Breast epithelium (tissue), 4 donors: ENCODE data around the gene OSBPL3. TPM values are rescaled to one million over a fixed set of nuclear protein-coding genes. Genes with fewer than 3 reads are reported as not detected.

Source experiments
- DNase-seq, 2 donors: peaks; one replicate each; pipeline ENCODE4 v3.0.0-alpha.2; 2019; ENCODE audit warnings: low spot score in 2 of 2
- H3K27ac ChIP-seq, 2 donors: fragments of 200-600 bp; sonication (generic) in 1 of 2; one replicate each; pipeline ENCODE4 v1.5.1; 2016 to 2019; ENCODE audit warnings: mild to moderate bottlenecking in 1 of 2
- H3K27me3 ChIP-seq, 2 donors: fragments of 200-600 bp; sonication (generic) in 1 of 2; one replicate each; pipeline versions ENCODE4 v1.5.1 to v1.6.0; 2017 to 2019; ENCODE audit warnings: control low read depth in 1 of 2, mild to moderate bottlenecking in 1 of 2
- H3K36me3 ChIP-seq: fragments of 200-600 bp; one replicate; pipeline ENCODE4 v1.5.1; 2019
- H3K4me1 ChIP-seq, 2 donors: fragments of 200-600 bp; sonication (generic); one replicate each; pipeline ENCODE4 v1.5.1; 2016 to 2019; ENCODE audit warnings: control low read depth in 1 of 2
- H3K4me3 ChIP-seq, 3 donors: fragments of 200-600 bp; sonication (generic); 1 replicate in 2 of 3; 2 replicates in 1 of 3; pipeline ENCODE4 v1.5.1; 2016 to 2019; ENCODE audit warnings: mild to moderate bottlenecking in 3 of 3, moderate library complexity in 2 of 3
- H3K9me3 ChIP-seq, 2 donors: fragments of 200-600 bp; sonication (generic) in 1 of 2; one replicate each; pipeline ENCODE4 v1.5.1; 2016 to 2019; ENCODE audit warnings: control low read depth in 1 of 2
- POLR2A ChIP-seq: fragments of 450-650 bp; IDR thresholded peaks from one replicate; pipeline ENCODE4 v1.6.1; 2016; ENCODE audit warnings: antibody characterized with exemption, mild to moderate bottlenecking, moderate library complexity
- POLR2AphosphoS5 ChIP-seq, 3 donors: sonication (generic); formaldehyde crosslinking; IDR thresholded peaks; one replicate each; pipeline ENCODE4 v1.6.1; 2017; ENCODE audit warnings: antibody characterized with exemption in 3 of 3
- intact Hi-C: fragments of 100-400 bp; cut with DNase I; formaldehyde crosslinking; loops from one replicate; pipeline ENCODE4 v1.15.1; 2023; ENCODE audit warnings: low total_unique reads
- total RNA-seq, 3 donors: library from RNA; depleted of rRNA; stranded (reverse); fragments of >200 nt; gene quantifications; one replicate each; pipeline ENCODE4 v1.1.0, GENCODE V29; 2016
- TF ChIP-seq, protein P1 (sequence below), 3 donors: fragments of 450-650 bp; IDR thresholded peaks; one replicate each; pipeline ENCODE4 v1.5.1; 2016 to 2017; ENCODE audit warnings: antibody characterized with exemption in 3 of 3, mild to moderate bottlenecking in 3 of 3, moderate library complexity in 3 of 3

OSBPL3 gene
- total RNA-seq, 3 donors from 2014 or later, result 6.4 to 20.5 (median 8.5) TPM

GRCh38 chr7:24911213-24911603, 68.8 kb downstream of the OSBPL3 start:
- H3K4me3 ChIP-seq, result no peak overlapping the region
- no peak for DNase-seq
- H3K27ac ChIP-seq, result no peak overlapping the region
- no peaks in the 10 kb centered on the region for H3K9me3 ChIP-seq
- no peak for TF ChIP-seq POLR2A
- TF ChIP-seq POLR2AphosphoS5 (IDR thresholded peaks at IDR 0.05), result no peak
- TF ChIP-seq, protein P1, sequence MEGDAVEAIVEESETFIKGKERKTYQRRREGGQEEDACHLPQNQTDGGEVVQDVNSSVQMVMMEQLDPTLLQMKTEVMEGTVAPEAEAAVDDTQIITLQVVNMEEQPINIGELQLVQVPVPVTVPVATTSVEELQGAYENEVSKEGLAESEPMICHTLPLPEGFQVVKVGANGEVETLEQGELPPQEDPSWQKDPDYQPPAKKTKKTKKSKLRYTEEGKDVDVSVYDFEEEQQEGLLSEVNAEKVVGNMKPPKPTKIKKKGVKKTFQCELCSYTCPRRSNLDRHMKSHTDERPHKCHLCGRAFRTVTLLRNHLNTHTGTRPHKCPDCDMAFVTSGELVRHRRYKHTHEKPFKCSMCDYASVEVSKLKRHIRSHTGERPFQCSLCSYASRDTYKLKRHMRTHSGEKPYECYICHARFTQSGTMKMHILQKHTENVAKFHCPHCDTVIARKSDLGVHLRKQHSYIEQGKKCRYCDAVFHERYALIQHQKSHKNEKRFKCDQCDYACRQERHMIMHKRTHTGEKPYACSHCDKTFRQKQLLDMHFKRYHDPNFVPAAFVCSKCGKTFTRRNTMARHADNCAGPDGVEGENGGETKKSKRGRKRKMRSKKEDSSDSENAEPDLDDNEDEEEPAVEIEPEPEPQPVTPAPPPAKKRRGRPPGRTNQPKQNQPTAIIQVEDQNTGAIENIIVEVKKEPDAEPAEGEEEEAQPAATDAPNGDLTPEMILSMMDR (IDR thresholded peaks at IDR 0.05), result no peak
- H3K4me1 ChIP-seq, result no peaks in the 10 kb centered on the region
- no peaks in the 10 kb centered on the region for H3K36me3 ChIP-seq
- no peaks in the 10 kb centered on the region for H3K27me3 ChIP-seq
- intact Hi-C loops, result no loop called here

DNA sequence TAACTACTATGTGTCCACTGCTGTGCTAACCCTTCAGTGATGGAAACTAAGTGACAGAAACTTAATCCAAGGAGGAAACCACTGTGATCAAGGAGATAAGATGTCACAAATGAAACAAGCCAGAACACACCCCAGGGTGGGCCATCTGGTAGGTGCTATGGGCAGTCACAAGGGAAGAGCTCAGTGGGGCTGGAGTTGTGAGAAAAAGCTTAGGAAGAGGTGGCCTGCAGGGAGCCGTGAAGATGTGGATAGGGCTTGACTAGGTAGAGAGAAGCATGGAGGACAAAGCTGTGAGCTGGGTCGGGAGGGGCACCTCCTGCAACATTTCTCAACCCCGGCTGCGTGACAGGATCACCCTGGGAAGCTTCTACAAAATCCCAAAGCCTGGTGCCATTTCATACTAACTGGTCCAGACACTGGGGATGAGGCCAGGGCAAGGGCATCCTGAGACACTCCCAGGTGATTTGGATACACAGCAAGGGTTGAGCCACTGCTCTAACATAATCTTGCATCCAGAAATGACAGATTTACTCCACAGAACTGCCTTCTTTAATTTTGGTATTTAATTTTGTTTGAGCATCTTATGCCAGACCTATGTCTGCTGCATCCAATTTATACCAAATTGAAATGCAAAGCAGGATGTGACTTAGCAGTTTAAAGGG, 69.3 kb downstream of the OSBPL3 start:
- Histone ChIP-seq H3K4me3 (no peak overlapping the region), H3K4me1 (no peaks in the 10 kb centered on the region), H3K9me3 (no peaks in the 10 kb centered on the region), H3K36me3 (no peaks in the 10 kb centered on the region), H3K27me3 (no peaks in the 10 kb centered on the region), H3K27ac (no peak overlapping the region)
- intact Hi-C loops, result no loop called here
- no peak for DNase-seq
- TF ChIP-seq POLR2A (no peak), POLR2AphosphoS5 (IDR thresholded peaks at IDR 0.05) (no peak)
- TF ChIP-seq, protein P1 (IDR thresholded peaks at IDR 0.05), result no peak

- Histone ChIP-seq H3K27ac (no peak overlapping the region), H3K4me3 (no peak overlapping the region), H3K36me3 (no peaks in the 10 kb centered on the region), H3K27me3 (no peaks in the 10 kb centered on the region), H3K9me3 (no peaks in the 10 kb centered on the region), H3K4me1 (no peaks in the 10 kb centered on the region)
- TF ChIP-seq, protein P1 (IDR thresholded peaks at IDR 0.05), result no peak
- no peak for TF ChIP-seq POLR2AphosphoS5 (IDR thresholded peaks at IDR 0.05)
- no peak for TF ChIP-seq POLR2A
- intact Hi-C loops, result no loop called here
- DNase-seq, result no peak
Measured at GRCh38 chr7:24908727-24909126, 71.3 kb downstream of the OSBPL3 start.

GRCh38 chr7:24908166-24908565, 71.8 kb downstream of the OSBPL3 start:
- no peak overlapping the region for H3K4me3 ChIP-seq
- no peak overlapping the region for H3K27ac ChIP-seq
- H3K36me3 ChIP-seq, result no peaks in the 10 kb centered on the region
- TF ChIP-seq POLR2AphosphoS5 (IDR thresholded peaks at IDR 0.05) (no peak), POLR2A (no peak)
- TF ChIP-seq, protein P1 (IDR thresholded peaks at IDR 0.05), result no peak
- no peak for DNase-seq
- H3K9me3 ChIP-seq, result no peaks in the 10 kb centered on the region
- intact Hi-C loops, result no loop called here
- H3K4me1 ChIP-seq, result no peaks in the 10 kb centered on the region
- no peaks in the 10 kb centered on the region for H3K27me3 ChIP-seq

- intact Hi-C loops, result no loop called here
- Histone ChIP-seq H3K27ac (no peak overlapping the region), H3K36me3 (no peaks in the 10 kb centered on the region), H3K4me1 (no peaks in the 10 kb centered on the region), H3K27me3 (no peaks in the 10 kb centered on the region), H3K4me3 (no peak overlapping the region), H3K9me3 (no peaks in the 10 kb centered on the region)
- TF ChIP-seq POLR2A (no peak), POLR2AphosphoS5 (IDR thresholded peaks at IDR 0.05) (no peak)
- TF ChIP-seq, protein P1 (IDR thresholded peaks at IDR 0.05), result no peak
- DNase-seq, result no peak
Measured at GRCh38 chr7:24907311-24907886, 72.6 kb downstream of the OSBPL3 start.
